ENCODE results near the gene TRPM7. TPM values are rescaled to one million over a fixed set of nuclear protein-coding genes. Genes with fewer than 3 reads are reported as not detected.

The TRPM7 gene
- total and polyA plus RNA-seq, 9 of the 15 experiments (the other 6 are each of a cell fraction or from before 2014, with no cell fraction given) = 12.3 to 59.2 (median 31.5) TPM

GRCh38 chr15:50685976-50686468 is 575 bp downstream of the TRPM7 start (continued):
- no peak for TF ChIP-seq ZNF408 (CRISPR knock-in tag; IDR thresholded peaks at IDR 0.05; ENCODE audit: low read depth)
- TF ChIP-seq ESRRA (IDR thresholded peaks at IDR 0.05; ENCODE audit: borderline replicate concordance, low read depth) = no peak
- no peak for TF ChIP-seq ZNF23 (CRISPR knock-in tag; IDR thresholded peaks at IDR 0.05)
- no peak for TF ChIP-seq COPS2 (conservative IDR thresholded peaks at IDR 0.05)
- TF ChIP-seq ZNF79 (CRISPR knock-in tag; IDR thresholded peaks at IDR 0.05; ENCODE audit: low read depth) = no peak
- TF ChIP-seq ILK (tag; IDR thresholded peaks at IDR 0.05; ENCODE audit: borderline replicate concordance, low read depth) = no peak
- 0 out of 2 replicates have a peak, but pooled peaks have one; percentile 37 for TF ChIP-seq ARID1B (IDR thresholded peaks at IDR 0.05)
- TF ChIP-seq, protein P1, sequence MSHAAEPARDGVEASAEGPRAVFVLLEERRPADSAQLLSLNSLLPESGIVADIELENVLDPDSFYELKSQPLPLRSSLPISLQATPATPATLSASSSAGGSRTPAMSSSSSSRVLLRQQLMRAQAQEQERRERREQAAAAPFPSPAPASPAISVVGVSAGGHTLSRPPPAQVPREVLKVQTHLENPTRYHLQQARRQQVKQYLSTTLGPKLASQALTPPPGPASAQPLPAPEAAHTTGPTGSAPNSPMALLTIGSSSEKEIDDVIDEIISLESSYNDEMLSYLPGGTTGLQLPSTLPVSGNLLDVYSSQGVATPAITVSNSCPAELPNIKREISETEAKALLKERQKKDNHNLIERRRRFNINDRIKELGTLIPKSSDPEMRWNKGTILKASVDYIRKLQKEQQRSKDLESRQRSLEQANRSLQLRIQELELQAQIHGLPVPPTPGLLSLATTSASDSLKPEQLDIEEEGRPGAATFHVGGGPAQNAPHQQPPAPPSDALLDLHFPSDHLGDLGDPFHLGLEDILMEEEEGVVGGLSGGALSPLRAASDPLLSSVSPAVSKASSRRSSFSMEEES (CRISPR knock-in tag; IDR thresholded peaks at IDR 0.05) = no peak
- TF ChIP-seq CHD1 (IDR thresholded peaks at IDR 0.05; ENCODE audit: low read length) = peak; percentile 72
- TF ChIP-seq RB1 (IDR thresholded peaks at IDR 0.05; ENCODE audit: low read depth) = 0 out of 2 replicates have a peak, but pooled peaks have one; percentile 37
- TF ChIP-seq HNRNPLL (IDR thresholded peaks at IDR 0.05; ENCODE audit: low read depth, low read length, poor library complexity, severe bottlenecking) = peak; percentile 74
- TF ChIP-seq RHOXF2B (CRISPR knock-in tag; conservative IDR thresholded peaks at IDR 0.05) = no peak
- TF ChIP-seq ZNF165 (CRISPR knock-in tag; IDR thresholded peaks at IDR 0.05; ENCODE audit: borderline replicate concordance) = no peak
- no peak for TF ChIP-seq ZNF644 (tag; IDR thresholded peaks at IDR 0.05; ENCODE audit: low read depth)
- TF ChIP-seq E2F3 (CRISPR knock-in tag; IDR thresholded peaks at IDR 0.05) = no peak
- TF ChIP-seq, protein P2, sequence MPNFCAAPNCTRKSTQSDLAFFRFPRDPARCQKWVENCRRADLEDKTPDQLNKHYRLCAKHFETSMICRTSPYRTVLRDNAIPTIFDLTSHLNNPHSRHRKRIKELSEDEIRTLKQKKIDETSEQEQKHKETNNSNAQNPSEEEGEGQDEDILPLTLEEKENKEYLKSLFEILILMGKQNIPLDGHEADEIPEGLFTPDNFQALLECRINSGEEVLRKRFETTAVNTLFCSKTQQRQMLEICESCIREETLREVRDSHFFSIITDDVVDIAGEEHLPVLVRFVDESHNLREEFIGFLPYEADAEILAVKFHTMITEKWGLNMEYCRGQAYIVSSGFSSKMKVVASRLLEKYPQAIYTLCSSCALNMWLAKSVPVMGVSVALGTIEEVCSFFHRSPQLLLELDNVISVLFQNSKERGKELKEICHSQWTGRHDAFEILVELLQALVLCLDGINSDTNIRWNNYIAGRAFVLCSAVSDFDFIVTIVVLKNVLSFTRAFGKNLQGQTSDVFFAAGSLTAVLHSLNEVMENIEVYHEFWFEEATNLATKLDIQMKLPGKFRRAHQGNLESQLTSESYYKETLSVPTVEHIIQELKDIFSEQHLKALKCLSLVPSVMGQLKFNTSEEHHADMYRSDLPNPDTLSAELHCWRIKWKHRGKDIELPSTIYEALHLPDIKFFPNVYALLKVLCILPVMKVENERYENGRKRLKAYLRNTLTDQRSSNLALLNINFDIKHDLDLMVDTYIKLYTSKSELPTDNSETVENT (CRISPR knock-in tag; IDR thresholded peaks at IDR 0.05) = peak; percentile 65; the same call in 1 of the 2 replicates
- no peak for TF ChIP-seq TFAM (CRISPR knock-in tag; conservative IDR thresholded peaks at IDR 0.05)
- TF ChIP-seq GTF2E2 (tag; IDR thresholded peaks at IDR 0.05) = no peak
- no peak for TF ChIP-seq ZNF507 (tag; conservative IDR thresholded peaks at IDR 0.05)
- TF ChIP-seq, protein P3, sequence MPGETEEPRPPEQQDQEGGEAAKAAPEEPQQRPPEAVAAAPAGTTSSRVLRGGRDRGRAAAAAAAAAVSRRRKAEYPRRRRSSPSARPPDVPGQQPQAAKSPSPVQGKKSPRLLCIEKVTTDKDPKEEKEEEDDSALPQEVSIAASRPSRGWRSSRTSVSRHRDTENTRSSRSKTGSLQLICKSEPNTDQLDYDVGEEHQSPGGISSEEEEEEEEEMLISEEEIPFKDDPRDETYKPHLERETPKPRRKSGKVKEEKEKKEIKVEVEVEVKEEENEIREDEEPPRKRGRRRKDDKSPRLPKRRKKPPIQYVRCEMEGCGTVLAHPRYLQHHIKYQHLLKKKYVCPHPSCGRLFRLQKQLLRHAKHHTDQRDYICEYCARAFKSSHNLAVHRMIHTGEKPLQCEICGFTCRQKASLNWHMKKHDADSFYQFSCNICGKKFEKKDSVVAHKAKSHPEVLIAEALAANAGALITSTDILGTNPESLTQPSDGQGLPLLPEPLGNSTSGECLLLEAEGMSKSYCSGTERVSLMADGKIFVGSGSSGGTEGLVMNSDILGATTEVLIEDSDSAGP (CRISPR knock-in tag; IDR thresholded peaks at IDR 0.05) = no peak
- TF ChIP-seq, protein P4, sequence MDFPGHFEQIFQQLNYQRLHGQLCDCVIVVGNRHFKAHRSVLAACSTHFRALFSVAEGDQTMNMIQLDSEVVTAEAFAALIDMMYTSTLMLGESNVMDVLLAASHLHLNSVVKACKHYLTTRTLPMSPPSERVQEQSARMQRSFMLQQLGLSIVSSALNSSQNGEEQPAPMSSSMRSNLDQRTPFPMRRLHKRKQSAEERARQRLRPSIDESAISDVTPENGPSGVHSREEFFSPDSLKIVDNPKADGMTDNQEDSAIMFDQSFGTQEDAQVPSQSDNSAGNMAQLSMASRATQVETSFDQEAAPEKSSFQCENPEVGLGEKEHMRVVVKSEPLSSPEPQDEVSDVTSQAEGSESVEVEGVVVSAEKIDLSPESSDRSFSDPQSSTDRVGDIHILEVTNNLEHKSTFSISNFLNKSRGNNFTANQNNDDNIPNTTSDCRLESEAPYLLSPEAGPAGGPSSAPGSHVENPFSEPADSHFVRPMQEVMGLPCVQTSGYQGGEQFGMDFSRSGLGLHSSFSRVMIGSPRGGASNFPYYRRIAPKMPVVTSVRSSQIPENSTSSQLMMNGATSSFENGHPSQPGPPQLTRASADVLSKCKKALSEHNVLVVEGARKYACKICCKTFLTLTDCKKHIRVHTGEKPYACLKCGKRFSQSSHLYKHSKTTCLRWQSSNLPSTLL (IDR thresholded peaks at IDR 0.05) = no peak
